Measurements from ENCODE around the gene LPCAT1.

- TF ChIP-seq CTCF (IDR thresholded peaks at IDR 0.05; ENCODE audit: insufficient read depth, low read depth, low read length) (no peak), EZH2 (IDR thresholded peaks at IDR 0.05; ENCODE audit: insufficient read depth, low read length) (no peak)
Observed at GRCh38 chr5:1558944-1559343, 35.2 kb upstream of the LPCAT1 start.
